GM10266 (cell line): Measurements from ENCODE around the gene CCDC27.

ENCODE experiments used
- DNase-seq: peaks from one replicate; pipeline ENCODE4 v3.0.0; 2012; ENCODE audit errors: extremely low spot score
- TF ChIP-seq, protein P1 (sequence below): IDR thresholded peaks from 2 replicates; pipeline ENCODE4 v1.5.1; 2012; ENCODE audit warnings: mild to moderate bottlenecking, low read depth; ENCODE audit not compliant: control insufficient read depth, insufficient read depth; ENCODE audit errors: missing control alignments

The CCDC27 gene

DNA sequence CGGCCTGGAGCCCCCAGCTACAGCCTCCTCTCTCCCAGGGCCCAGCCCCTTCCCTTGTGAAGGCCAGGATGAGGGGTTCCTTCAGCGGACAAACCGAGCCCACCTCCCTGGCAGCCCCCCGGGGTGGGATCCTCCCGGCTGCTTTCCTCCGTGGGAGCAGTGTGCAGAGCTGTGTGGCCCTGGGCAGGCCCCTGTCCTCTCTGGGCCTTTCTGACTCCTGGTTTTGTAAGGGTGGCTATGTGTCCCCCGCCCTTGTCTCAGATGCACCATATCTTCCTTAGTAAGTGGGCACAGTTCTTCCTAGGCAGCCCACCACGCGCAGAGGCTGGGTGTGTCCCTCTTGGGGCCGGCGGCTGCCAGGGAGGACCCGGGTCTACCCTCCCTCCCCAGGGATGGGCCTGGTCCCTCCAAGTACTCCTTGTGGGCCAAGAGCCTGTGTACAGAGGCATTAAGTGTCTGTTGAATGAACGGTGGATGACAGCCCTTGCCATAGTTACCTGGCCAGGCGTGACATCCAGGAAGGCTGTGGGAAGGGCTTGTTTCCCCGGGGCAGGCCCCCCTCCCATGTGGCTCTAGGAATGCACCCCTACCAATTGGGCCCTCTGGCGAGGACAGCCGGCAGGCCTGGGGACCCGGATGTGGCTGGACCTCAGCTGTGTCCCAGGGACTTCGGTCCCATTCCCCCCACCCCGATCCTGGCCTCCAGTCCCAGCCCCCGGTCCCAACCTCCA, 24.1 kb downstream of the CCDC27 start:
- DNase-seq = no peak
- TF ChIP-seq, protein P1, sequence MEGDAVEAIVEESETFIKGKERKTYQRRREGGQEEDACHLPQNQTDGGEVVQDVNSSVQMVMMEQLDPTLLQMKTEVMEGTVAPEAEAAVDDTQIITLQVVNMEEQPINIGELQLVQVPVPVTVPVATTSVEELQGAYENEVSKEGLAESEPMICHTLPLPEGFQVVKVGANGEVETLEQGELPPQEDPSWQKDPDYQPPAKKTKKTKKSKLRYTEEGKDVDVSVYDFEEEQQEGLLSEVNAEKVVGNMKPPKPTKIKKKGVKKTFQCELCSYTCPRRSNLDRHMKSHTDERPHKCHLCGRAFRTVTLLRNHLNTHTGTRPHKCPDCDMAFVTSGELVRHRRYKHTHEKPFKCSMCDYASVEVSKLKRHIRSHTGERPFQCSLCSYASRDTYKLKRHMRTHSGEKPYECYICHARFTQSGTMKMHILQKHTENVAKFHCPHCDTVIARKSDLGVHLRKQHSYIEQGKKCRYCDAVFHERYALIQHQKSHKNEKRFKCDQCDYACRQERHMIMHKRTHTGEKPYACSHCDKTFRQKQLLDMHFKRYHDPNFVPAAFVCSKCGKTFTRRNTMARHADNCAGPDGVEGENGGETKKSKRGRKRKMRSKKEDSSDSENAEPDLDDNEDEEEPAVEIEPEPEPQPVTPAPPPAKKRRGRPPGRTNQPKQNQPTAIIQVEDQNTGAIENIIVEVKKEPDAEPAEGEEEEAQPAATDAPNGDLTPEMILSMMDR = no peak

DNA sequence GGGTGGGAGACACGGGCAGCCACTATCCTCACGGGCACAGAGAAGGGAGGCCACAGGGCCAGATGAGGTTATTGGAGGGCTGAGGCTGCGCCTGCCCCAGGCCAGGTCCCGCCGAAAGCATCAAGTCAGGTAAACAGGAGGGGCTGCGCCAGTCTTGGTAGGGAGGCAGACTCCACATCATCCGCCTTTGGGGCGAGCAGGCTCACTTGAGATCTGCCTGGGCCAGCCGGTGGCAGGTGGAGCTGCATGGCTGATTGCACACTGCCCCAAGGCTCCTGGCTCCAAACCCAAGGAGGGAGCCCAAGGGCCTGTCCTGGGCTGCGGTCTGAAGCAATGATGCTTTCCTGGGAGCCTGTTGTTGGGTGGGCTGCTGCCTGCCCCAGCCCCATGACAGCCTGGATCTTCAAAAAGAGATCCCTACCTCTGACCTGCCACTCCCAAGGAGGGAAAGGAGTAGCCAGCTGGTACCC, 24.9 kb downstream of the CCDC27 start:
- TF ChIP-seq, protein P1 = no peak
- DNase-seq = no peak

DNA sequence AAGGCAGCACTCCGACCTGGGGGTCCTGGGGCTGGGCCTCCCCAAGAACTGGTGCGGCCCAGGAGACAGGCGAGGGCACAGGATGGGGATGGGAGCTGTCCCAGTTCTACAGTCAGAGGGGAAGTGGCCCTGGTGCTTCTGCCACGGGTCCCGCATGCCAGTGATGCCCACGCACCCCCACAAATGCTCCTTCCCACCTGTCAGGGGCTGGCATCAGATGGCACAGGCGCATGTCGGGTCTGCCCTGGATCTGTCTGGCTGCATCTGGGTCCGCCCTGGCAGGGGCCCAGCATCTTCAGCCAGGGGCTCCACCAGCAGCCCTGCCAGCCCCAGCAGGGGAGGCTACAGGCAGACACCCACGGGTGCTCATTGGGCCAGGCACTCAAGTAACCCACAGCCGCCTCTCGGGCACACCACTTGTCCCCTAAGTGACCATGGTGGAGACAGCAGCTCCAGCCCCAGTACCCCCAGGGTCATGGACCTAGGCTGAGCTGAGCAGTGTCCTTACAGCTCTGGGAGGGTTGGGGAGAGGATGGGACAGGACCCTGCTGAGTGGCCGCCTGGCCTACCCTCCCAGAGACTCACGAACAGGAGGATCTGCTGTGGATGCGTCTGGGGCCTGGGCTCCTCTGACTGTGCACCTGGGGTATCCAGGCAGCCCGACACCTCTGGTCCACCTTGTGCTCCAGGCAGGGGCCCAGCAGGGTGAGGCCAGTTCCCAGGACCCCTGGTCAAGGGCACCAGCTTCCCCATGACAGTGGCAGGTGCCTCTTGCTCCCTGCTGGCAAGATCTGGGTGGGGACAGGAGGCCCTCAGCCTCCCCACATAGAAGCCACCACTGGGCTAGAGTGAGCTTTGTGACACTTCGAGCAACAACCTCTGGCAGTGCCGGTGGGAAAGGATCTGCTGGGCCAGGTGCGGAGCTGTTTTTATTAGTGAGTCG, 25.7 kb downstream of the CCDC27 start:
- TF ChIP-seq, protein P1 = no peak
- DNase-seq = no peak

DNA sequence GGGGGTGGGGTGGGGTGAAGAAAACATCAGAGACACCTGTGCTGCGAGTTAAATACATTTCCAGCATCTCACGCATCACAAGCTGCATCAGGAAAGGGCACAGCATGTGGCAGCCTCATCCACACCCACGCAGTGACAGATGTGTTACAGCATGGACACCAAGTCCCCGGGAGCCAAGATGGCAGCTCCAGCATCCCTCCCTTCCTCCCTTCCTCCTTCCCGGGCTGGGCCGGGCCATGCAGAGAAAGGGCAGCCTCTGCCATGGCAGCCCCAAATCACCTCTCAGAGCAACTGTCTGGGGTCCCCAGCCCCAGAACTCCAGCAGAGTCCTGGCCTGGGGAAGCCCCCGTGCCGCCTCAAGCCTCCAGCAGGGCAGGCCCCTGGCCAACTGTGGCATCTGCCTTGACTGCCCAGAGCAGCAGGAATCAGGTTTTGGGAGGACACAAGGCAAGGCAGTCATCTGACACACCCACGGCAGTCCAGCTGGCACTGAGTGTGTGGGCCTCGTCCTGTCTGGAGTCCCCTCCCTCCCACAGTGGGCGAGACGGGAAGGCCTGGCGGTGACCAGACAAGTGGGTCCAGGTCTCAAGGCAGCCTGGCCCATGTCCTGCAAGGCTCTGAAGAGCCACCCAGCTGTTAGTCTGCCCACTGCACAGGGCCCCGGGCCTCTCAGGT, 26.5 kb downstream of the CCDC27 start:
- TF ChIP-seq, protein P1 = no peak
- DNase-seq = no peak

DNA sequence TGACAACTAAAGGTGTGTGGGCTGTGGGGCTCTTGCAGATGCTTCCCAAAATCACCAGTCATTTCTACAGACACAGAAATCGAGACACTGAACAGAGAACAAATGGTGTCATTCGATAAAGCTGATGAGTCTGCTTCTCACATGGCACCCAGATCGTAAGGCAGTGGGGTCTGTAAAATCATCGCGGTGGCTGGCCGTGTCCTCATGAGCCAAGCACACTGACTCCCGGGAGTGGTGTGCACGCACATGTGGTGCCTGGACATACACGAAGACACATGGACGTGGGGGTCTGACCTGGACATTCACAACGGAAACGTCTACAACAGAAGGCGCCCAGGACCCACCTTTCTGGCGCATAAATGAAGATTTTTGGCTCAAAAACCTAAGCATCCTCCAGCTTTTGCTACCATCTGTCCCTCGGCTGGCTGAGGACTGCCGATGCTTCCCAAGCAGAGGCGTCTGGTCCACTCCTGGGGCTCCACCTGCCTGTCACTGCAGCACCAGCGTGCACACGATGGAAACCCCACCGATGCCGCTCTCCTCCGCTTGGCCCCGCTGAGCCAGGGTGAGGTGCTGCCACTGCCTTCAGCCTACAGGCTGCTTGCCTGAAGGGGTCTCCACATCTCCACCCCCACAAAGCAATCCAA, 27.1 kb downstream of the CCDC27 start:
- no peak for DNase-seq
- TF ChIP-seq, protein P1 = no peak

DNA sequence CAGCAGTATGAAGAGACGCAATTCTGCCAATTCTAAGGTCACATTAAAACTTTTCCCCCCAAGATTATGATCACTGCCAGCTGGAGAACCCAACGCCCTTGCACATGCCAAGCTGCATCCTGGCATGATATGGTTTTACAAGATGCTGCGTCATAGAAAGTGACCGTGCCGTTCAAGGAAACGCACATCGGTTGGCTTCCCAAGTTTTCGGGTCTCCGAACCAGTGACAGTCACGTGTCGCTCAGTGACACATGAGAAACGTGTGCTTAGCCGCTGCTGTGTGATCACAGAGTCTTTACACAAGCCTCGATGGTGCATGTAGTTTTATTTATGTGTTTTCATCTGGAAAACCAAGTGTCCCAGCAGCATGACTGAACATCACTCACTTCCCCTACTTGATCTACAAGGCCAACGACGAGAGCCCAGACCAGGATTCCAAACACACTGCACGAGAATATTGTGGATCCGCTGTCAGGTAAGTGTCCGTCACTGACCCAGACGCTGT, 27.7 kb downstream of the CCDC27 start:
- TF ChIP-seq, protein P1 = no peak
- no peak for DNase-seq
